ENCODE measurements around the gene P3H1.

The P3H1 gene

GRCh38 chr1:42736571-42737200 is 30.1 kb downstream of the P3H1 start:
- no peak overlapping the region for H3K4me3 ChIP-seq (ENCODE audit: low read depth, low read length)
- ChIA-PET CTCF (interaction anchor here (0.8 to 5.7 kb wide), 6 partner anchors 10 to 1201 kb away, joined by 3 to 30 read pairs (median 4); no protein-coding TSS in a partner anchor), POLR2A (no interaction called here)
- TF ChIP-seq CTCF (IDR thresholded peaks at IDR 0.05; ENCODE audit: insufficient read depth, low read length, missing control alignments) = no peak
- no peak for DNase-seq (ENCODE audit: low read depth, low spot score)

DNA sequence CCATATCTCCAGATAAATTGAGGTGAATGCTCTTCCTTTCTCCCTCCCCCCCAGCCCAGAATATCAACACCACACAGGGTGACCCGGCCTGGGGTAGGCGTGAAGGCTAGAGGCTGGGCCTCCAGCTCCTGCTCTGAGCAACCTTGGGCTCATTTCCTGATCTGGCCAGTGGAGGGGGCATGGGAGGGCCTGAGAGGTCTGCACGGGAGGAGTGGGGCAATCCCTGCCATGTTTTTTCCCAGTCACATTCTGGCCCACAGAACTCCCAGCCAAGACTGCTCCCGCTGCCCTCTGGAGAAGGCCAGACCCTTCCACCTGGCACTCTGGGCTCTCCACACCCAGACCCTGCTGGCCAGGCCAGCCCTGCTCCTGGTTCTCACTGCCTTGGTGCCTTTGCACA is 30.7 kb downstream of the P3H1 start:
- H3K4me3 ChIP-seq (ENCODE audit: low read depth, low read length) = no peak overlapping the region
- peak; percentile 54 for TF ChIP-seq CTCF (IDR thresholded peaks at IDR 0.05; ENCODE audit: insufficient read depth, low read length, missing control alignments)
- no peak for DNase-seq (ENCODE audit: low read depth, low spot score)
- ChIA-PET POLR2A (no interaction called here), CTCF (interaction anchor here (0.7 to 5.7 kb wide), 5 partner anchors 11 to 53 kb away, joined by 3 to 30 read pairs (median 4); no protein-coding TSS in a partner anchor)

DNA sequence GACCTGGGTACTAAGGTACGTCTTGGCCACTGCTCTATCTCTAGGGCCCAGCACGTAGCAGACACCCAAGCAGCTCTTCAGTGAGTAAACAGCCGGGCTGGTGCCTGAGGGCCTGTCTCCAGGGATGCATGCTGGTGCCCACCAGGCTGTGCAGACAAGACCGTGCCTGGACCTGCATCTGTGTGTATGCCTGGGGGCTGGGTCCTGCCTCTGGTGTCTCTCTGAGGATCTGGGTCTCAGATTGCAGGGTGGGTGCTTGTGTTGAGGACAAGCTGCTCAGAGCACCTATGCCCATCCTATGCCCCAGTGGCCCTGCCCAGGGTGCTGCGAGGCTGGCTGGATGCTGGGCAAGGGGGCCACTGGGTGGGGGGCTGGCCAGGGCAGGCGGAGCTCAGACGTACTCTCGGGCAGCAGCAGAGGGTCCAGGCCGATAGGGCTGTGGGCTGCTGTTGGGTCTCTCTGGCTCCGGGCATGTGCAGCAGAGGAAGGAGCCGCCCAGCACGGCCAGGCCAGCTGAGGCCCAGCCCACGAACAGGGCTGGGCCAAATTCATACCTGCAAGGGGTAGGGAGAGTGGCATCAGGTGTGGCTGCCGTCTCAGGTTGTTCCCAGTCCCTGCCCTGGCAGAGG is 31.2 kb downstream of the P3H1 start:
- ChIA-PET CTCF (interaction anchor here (0.7 to 5.7 kb wide), 5 partner anchors 11 to 52 kb away, joined by 3 to 30 read pairs (median 4); no protein-coding TSS in a partner anchor), POLR2A (interaction anchor here (0.6 kb wide), 1 partner anchor 28 kb away, joined by 3 read pairs; no protein-coding TSS in a partner anchor)
- no peak for TF ChIP-seq CTCF (IDR thresholded peaks at IDR 0.05; ENCODE audit: insufficient read depth, low read length, missing control alignments)
- H3K4me3 ChIP-seq (ENCODE audit: low read depth, low read length) = no peak overlapping the region
- DNase-seq (ENCODE audit: low read depth, low spot score) = no peak

DNA sequence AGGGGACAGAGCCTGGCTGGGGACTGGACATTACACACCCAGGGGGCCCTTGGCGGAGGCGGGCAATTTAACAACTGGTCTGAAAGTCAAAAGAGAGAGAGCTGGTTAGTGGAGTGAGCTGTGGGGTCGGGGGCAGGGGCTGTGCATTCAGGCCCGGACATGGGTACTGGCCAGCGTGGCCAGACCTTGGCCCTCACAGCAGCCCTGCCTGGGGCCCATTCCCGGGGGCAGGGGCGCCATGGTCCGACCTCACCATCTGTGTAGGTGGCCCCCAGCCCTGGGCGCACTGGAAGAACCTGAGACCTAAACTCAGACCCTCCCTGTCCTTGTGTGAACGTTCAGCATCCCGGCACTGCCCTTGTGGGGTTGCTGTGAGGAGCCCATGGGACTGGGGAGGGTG is 31.8 kb downstream of the P3H1 start:
- ChIA-PET POLR2A (interaction anchor here (0.6 kb wide), 1 partner anchor 28 kb away, joined by 3 read pairs; no protein-coding TSS in a partner anchor), CTCF (interaction anchor here (1.3 to 5.7 kb wide), 3 partner anchors 9 to 30 kb away, joined by 3 to 30 read pairs (median 5); no protein-coding TSS in a partner anchor)
- no peak overlapping the region for H3K4me3 ChIP-seq (ENCODE audit: low read depth, low read length)
- no peak for TF ChIP-seq CTCF (IDR thresholded peaks at IDR 0.05; ENCODE audit: insufficient read depth, low read length, missing control alignments)
- DNase-seq (ENCODE audit: low read depth, low spot score) = no peak

DNA sequence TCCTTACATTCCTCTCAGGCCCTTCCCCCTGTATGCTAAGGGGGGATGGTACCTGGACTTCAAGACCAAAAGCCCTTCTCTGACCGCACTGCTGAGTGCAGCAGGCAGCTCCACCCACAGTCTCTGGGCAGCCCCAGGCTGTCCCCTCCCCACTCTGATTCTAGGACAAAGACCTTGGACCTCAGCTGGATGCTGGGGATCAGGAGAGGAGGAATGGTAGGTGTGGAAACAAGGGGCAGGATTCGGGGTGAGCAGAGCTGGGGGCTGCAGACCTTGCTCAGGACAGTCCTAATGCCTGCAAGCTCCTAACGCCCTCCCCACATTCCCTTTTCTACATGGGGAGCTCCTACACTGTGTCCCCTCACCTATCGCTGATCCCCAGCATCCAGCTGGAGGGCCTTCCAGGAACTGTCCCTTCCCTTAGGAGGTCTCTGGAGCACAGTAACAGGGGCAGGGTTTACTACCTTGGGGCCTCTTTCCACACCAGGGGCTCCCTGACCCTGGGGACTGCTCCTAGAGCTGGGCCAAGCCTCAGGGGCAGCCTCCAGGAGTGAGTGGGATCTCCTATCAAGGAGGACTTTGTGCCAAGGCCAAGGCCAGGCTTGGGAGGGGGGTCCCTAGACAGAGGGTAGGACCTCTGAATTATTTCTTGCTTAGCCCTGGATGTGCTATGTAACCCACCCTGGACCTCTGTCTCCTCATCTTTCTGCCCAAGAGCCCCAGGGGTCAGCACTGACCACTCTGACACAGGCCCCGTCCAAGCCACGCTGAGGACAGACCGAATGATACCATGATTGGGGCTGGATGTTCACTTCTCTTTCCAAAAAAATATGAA is 32.4 kb downstream of the P3H1 start:
- H3K4me3 ChIP-seq (ENCODE audit: low read depth, low read length) = no peak overlapping the region
- POLR2A ChIA-PET = no interaction called here
- TF ChIP-seq CTCF (IDR thresholded peaks at IDR 0.05; ENCODE audit: insufficient read depth, low read length, missing control alignments) = no peak
- CTCF ChIA-PET = interaction anchor here (1.0 to 5.7 kb wide), 3 partner anchors 9 to 339 kb away, joined by 3 to 30 read pairs (median 5); no protein-coding TSS in a partner anchor
- DNase-seq (ENCODE audit: low read depth, low spot score) = no peak

Data from AG04449 (cell line).